ENCODE measurements around the gene TSR1.

The TSR1 gene

GRCh38 chr17:2372681-2373080 lies 36.4 kb upstream of the TSR1 start:
- no peak for TF ChIP-seq TAF1 (IDR thresholded peaks at IDR 0.05; ENCODE audit: borderline replicate concordance, insufficient read depth, low read length)
- TF ChIP-seq, protein P1, sequence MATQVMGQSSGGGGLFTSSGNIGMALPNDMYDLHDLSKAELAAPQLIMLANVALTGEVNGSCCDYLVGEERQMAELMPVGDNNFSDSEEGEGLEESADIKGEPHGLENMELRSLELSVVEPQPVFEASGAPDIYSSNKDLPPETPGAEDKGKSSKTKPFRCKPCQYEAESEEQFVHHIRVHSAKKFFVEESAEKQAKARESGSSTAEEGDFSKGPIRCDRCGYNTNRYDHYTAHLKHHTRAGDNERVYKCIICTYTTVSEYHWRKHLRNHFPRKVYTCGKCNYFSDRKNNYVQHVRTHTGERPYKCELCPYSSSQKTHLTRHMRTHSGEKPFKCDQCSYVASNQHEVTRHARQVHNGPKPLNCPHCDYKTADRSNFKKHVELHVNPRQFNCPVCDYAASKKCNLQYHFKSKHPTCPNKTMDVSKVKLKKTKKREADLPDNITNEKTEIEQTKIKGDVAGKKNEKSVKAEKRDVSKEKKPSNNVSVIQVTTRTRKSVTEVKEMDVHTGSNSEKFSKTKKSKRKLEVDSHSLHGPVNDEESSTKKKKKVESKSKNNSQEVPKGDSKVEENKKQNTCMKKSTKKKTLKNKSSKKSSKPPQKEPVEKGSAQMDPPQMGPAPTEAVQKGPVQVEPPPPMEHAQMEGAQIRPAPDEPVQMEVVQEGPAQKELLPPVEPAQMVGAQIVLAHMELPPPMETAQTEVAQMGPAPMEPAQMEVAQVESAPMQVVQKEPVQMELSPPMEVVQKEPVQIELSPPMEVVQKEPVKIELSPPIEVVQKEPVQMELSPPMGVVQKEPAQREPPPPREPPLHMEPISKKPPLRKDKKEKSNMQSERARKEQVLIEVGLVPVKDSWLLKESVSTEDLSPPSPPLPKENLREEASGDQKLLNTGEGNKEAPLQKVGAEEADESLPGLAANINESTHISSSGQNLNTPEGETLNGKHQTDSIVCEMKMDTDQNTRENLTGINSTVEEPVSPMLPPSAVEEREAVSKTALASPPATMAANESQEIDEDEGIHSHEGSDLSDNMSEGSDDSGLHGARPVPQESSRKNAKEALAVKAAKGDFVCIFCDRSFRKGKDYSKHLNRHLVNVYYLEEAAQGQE (IDR thresholded peaks at IDR 0.05; ENCODE audit: insufficient read depth in 1 of 2, low read depth in 2 of 2, low read length in 2 of 2): no peak
- TF ChIP-seq SIN3A (IDR thresholded peaks at IDR 0.05; ENCODE audit: borderline replicate concordance, insufficient read depth, low read length): no peak
- TF ChIP-seq FOXP2 (optimal IDR thresholded peaks at IDR 0.05; ENCODE audit: borderline replicate concordance, extremely low read depth, extremely low read length, insufficient read depth): no peak
- no peak for TF ChIP-seq POLR2AphosphoS5 (IDR thresholded peaks at IDR 0.05; ENCODE audit: low read depth, low read length)

DNA sequence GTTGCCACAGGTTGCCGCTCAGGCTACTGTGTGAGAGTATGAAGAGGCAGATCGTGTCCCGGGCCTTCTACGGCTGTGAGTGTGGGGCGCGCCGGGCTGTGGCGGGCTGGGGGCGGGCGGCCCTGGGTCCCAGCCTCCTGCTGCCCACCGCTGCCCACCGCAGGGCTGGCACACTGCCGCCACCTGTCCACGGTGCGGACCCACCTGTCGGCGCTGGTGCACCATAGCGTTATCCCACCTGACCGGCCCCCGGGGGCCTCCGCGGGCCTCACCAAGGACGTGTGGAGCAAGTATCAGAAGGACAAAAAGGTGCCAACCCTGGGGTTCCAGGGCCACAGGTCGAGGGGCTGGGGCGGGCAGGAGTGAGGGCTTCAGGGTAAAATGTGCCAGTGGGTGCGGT lies 35.9 kb upstream of the TSR1 start:
- TF ChIP-seq POLR2AphosphoS5 (IDR thresholded peaks at IDR 0.05; ENCODE audit: low read depth, low read length) (no peak), TAF1 (IDR thresholded peaks at IDR 0.05; ENCODE audit: borderline replicate concordance, insufficient read depth, low read length) (no peak), FOXP2 (optimal IDR thresholded peaks at IDR 0.05; ENCODE audit: borderline replicate concordance, extremely low read depth, extremely low read length, insufficient read depth) (no peak), SIN3A (IDR thresholded peaks at IDR 0.05; ENCODE audit: borderline replicate concordance, insufficient read depth, low read length) (no peak)
- TF ChIP-seq, protein P1 (IDR thresholded peaks at IDR 0.05; ENCODE audit: insufficient read depth in 1 of 2, low read depth in 2 of 2, low read length in 2 of 2): no peak

- TF ChIP-seq FOXP2 (optimal IDR thresholded peaks at IDR 0.05; ENCODE audit: borderline replicate concordance, extremely low read depth, extremely low read length, insufficient read depth): no peak
Measured at GRCh38 chr17:2371183-2372130, 35.2 kb upstream of the TSR1 start.

DNA sequence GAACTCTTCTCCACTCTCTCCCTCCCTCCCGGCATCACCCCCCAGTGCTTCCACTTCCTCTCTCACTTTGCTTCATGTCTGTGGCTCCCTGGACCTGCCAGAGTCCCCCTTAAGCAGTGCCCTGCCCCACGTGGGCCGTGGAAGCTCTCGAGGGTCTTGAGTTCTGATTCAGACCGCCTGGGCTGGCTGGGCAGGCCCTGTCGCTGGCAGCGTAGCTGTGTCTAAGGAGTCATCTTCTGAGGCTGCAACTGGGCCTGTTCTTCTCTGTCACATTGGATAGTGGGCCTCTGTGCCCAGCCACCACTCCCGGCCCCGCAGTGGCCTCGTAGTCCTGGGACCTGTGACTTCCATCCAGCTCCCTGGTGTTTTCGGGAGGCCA lies 33.9 kb upstream of the TSR1 start:
- TF ChIP-seq SIN3A (IDR thresholded peaks at IDR 0.05; ENCODE audit: borderline replicate concordance, insufficient read depth, low read length) (no peak), TAF1 (IDR thresholded peaks at IDR 0.05; ENCODE audit: borderline replicate concordance, insufficient read depth, low read length) (no peak), POLR2AphosphoS5 (IDR thresholded peaks at IDR 0.05; ENCODE audit: low read depth, low read length) (no peak), FOXP2 (optimal IDR thresholded peaks at IDR 0.05; ENCODE audit: borderline replicate concordance, extremely low read depth, extremely low read length, insufficient read depth) (no peak)
- TF ChIP-seq, protein P1 (IDR thresholded peaks at IDR 0.05; ENCODE audit: insufficient read depth in 1 of 2, low read depth in 2 of 2, low read length in 2 of 2): no peak

- no peak for TF ChIP-seq FOXP2 (optimal IDR thresholded peaks at IDR 0.05; ENCODE audit: borderline replicate concordance, extremely low read depth, extremely low read length, insufficient read depth)
- no peak for TF ChIP-seq POLR2AphosphoS5 (IDR thresholded peaks at IDR 0.05; ENCODE audit: low read depth, low read length)
- no peak for TF ChIP-seq TAF1 (IDR thresholded peaks at IDR 0.05; ENCODE audit: borderline replicate concordance, insufficient read depth, low read length)
- TF ChIP-seq, protein P1 (IDR thresholded peaks at IDR 0.05; ENCODE audit: insufficient read depth in 1 of 2, low read depth in 2 of 2, low read length in 2 of 2): no peak
- TF ChIP-seq SIN3A (IDR thresholded peaks at IDR 0.05; ENCODE audit: borderline replicate concordance, insufficient read depth, low read length): no peak
Measured at GRCh38 chr17:2369551-2370210, 33.4 kb upstream of the TSR1 start.
